K562 (cell line): Measurements from ENCODE around the gene KRT1. TPM values are rescaled to one million over a fixed set of nuclear protein-coding genes. Genes with fewer than 3 reads are reported as not detected.

ENCODE experiments used
- DMBX1 ChIP-seq: fragments of 250-450 bp; sonication (Bioruptor Pico); IDR thresholded peaks from 2 replicates; pipeline ENCODE4 v1.8.0; 2022; ENCODE audit warnings: inconsistent platforms, mild to moderate bottlenecking, moderate library complexity, borderline replicate concordance
- HDGF ChIP-seq: fragments of 450-650 bp; IDR thresholded peaks from 2 replicates; pipeline ENCODE4 v1.6.1; 2016
- KDM1A ChIP-seq, 2 experiments: fragments of 450-650 bp; IDR thresholded peaks; 2 replicates each; pipeline ENCODE4 v1.6.1; 2016; ENCODE audit warnings: mild to moderate bottlenecking in 2 of 2
- MTA1 ChIP-seq: fragments of 450-650 bp; IDR thresholded peaks from 2 replicates; pipeline ENCODE4 v1.6.1; 2017; ENCODE audit warnings: borderline replicate concordance
- NUFIP1 ChIP-seq: fragments of 450-650 bp; IDR thresholded peaks from 2 replicates; pipeline ENCODE4 v1.6.1; 2018; ENCODE audit not compliant: partially characterized antibody
- SMAD4 ChIP-seq: fragments of 250-450 bp; sonication (Bioruptor Pico); conservative IDR thresholded peaks from 2 replicates; pipeline ENCODE4 v1.8.0; 2021; ENCODE audit warnings: inconsistent platforms, mild to moderate bottlenecking, moderate library complexity
- TEAD4 ChIP-seq, 2 experiments: sonication (generic) in 1 of 2; formaldehyde crosslinking in 1 of 2; IDR thresholded peaks; 2 replicates each; pipeline versions ENCODE4 v1.6.1 to v1.8.0; 2012 to 2022; ENCODE audit warnings: borderline replicate concordance in 1 of 2, inconsistent platforms in 1 of 2, low read length in 1 of 2, mild to moderate bottlenecking in 1 of 2, missing genetic modification reagents in 1 of 2
- polyA plus RNA-seq, 8 experiments: library from polyadenylated mRNA; depleted of rRNA in 4 of 8; stranded (reverse) in 5 of 8; unstranded in 3 of 8; fragments of >200 nt; fragmentation: Nextera tagmentation in 2 of 8; fragmentation: Illumina TruSeq in 1 of 8; extraction: Ambion mirVana in 2 of 8; extraction: Trizol in 1 of 8; gene quantifications; 2 replicates each; pipeline versions ENCODE4 v1.2.1 to v1.2.3, GENCODE V29; 2011 to 2014; ENCODE audit warnings: inconsistent platforms in 1 of 8, missing spikeins in 1 of 8
- total RNA-seq, 7 experiments: library from RNA; depleted of rRNA in 6 of 7; stranded (reverse); fragments of >200 nt in 6 of 7; fragmentation: Illumina TruSeq in 2 of 7; extraction: Trizol in 2 of 7; gene quantifications; 2 replicates each; pipeline versions ENCODE4 v1.2.1 to v1.2.3, GENCODE V29; 2011 to 2021; ENCODE audit warnings: low replicate concordance in 1 of 7
- TF ChIP-seq, protein P1 (sequence below): fragments of 450-650 bp; conservative IDR thresholded peaks from 2 replicates; pipeline ENCODE4 v1.6.1; 2016; ENCODE audit warnings: missing genetic modification characterization, low read depth, mild to moderate bottlenecking, control low read depth, missing compliant biosample characterization
- TF ChIP-seq, protein P2 (sequence below): fragments of 450-650 bp; IDR thresholded peaks from 2 replicates; pipeline ENCODE4 v1.6.1; 2016; ENCODE audit warnings: mild to moderate bottlenecking
- TF ChIP-seq, protein P3 (sequence below): fragments of 450-650 bp; IDR thresholded peaks from 2 replicates; pipeline ENCODE4 v1.6.1; 2016; ENCODE audit warnings: low read depth, mild to moderate bottlenecking, moderate library complexity
- TF ChIP-seq, protein P4 (sequence below): fragments of 450-650 bp; formaldehyde crosslinking; IDR thresholded peaks from 2 replicates; pipeline ENCODE4 v1.4.0; 2020; ENCODE audit warnings: mild to moderate bottlenecking
- TF ChIP-seq, protein P5 (sequence below): fragments of 450-650 bp; IDR thresholded peaks from 2 replicates; pipeline ENCODE4 v1.6.1; 2016
- TF ChIP-seq, protein P6 (sequence below): fragments of 250-450 bp; sonication (Bioruptor Pico); IDR thresholded peaks from 2 replicates; pipeline ENCODE4 v1.4.0; 2020

Gene KRT1
- total and polyA plus RNA-seq, 9 of the 15 experiments (the other 6 are each of a cell fraction or from before 2014, with no cell fraction given), result 0.18 TPM; not detected in 8

DNA sequence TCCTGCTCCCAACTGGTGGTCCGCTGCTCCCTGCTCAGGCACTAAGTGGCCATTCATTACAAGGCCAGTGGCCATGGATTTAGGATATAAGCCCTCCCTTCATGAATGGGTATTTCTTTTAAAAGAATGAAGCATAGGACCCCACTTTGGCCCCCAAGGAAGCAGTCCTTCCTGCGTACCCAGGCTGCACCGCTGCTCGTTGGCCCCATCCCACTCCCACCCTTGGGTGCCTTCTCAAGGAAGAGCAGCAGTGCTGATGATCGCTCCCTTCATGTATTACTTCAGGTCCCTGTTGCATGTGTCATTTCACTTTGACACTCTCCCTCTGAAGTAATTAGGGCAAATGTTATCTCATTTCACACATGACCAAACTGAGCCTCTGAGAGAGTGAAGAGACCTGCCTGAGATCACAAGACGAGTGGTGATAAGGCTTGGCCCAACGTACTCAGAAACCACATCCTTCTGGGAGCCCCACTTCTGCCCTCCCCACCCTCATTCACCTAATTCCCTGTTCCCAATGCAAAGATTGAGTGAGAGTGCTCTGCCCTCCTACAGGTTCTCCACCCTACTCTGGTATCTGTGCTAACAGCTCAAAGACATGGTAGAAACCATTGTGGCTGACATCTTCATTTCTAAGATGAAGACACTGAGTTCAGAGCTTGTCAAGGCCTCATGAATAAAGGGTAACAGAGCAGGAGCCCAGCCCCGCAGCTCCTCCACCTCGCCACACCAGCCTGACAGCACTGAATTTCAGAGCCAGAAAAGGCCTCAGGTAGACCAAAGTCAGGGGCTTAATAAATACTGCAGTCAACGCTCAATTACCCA is 17.9 kb downstream of the KRT1 start (continued):
- TF ChIP-seq, protein P1, sequence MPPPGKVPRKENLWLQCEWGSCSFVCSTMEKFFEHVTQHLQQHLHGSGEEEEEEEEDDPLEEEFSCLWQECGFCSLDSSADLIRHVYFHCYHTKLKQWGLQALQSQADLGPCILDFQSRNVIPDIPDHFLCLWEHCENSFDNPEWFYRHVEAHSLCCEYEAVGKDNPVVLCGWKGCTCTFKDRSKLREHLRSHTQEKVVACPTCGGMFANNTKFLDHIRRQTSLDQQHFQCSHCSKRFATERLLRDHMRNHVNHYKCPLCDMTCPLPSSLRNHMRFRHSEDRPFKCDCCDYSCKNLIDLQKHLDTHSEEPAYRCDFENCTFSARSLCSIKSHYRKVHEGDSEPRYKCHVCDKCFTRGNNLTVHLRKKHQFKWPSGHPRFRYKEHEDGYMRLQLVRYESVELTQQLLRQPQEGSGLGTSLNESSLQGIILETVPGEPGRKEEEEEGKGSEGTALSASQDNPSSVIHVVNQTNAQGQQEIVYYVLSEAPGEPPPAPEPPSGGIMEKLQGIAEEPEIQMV (tag), result no peak
- TF ChIP-seq, protein P2, sequence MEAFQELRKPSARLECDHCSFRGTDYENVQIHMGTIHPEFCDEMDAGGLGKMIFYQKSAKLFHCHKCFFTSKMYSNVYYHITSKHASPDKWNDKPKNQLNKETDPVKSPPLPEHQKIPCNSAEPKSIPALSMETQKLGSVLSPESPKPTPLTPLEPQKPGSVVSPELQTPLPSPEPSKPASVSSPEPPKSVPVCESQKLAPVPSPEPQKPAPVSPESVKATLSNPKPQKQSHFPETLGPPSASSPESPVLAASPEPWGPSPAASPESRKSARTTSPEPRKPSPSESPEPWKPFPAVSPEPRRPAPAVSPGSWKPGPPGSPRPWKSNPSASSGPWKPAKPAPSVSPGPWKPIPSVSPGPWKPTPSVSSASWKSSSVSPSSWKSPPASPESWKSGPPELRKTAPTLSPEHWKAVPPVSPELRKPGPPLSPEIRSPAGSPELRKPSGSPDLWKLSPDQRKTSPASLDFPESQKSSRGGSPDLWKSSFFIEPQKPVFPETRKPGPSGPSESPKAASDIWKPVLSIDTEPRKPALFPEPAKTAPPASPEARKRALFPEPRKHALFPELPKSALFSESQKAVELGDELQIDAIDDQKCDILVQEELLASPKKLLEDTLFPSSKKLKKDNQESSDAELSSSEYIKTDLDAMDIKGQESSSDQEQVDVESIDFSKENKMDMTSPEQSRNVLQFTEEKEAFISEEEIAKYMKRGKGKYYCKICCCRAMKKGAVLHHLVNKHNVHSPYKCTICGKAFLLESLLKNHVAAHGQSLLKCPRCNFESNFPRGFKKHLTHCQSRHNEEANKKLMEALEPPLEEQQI, result peak; percentile 61; the same call in 1 of the 2 replicates
- TF ChIP-seq, protein P3, sequence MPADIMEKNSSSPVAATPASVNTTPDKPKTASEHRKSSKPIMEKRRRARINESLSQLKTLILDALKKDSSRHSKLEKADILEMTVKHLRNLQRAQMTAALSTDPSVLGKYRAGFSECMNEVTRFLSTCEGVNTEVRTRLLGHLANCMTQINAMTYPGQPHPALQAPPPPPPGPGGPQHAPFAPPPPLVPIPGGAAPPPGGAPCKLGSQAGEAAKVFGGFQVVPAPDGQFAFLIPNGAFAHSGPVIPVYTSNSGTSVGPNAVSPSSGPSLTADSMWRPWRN, result peak; percentile 96
- TF ChIP-seq KDM1A (IDR thresholded peaks at IDR 0.05), result peak; percentile 99
- peak; percentile 91 for TF ChIP-seq DMBX1 (CRISPR knock-in tag)
- no peak for TF ChIP-seq HDGF
- peak; percentile 84 for TF ChIP-seq MTA1
- TF ChIP-seq NUFIP1, result peak; percentile 84
- TF ChIP-seq TEAD4 (IDR thresholded peaks at IDR 0.05; ENCODE audit: low read length), result peak; percentile 99
- TF ChIP-seq TEAD4 (CRISPR knock-in tag; IDR thresholded peaks at IDR 0.05; ENCODE audit: borderline replicate concordance), result no peak
- TF ChIP-seq SMAD4 (CRISPR knock-in tag), result peak; percentile 93
- TF ChIP-seq, protein P4, sequence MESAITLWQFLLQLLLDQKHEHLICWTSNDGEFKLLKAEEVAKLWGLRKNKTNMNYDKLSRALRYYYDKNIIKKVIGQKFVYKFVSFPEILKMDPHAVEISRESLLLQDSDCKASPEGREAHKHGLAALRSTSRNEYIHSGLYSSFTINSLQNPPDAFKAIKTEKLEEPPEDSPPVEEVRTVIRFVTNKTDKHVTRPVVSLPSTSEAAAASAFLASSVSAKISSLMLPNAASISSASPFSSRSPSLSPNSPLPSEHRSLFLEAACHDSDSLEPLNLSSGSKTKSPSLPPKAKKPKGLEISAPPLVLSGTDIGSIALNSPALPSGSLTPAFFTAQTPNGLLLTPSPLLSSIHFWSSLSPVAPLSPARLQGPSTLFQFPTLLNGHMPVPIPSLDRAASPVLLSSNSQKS (CRISPR knock-in tag), result peak; percentile 25; the same call in 1 of the 2 replicates
- TF ChIP-seq, protein P5, sequence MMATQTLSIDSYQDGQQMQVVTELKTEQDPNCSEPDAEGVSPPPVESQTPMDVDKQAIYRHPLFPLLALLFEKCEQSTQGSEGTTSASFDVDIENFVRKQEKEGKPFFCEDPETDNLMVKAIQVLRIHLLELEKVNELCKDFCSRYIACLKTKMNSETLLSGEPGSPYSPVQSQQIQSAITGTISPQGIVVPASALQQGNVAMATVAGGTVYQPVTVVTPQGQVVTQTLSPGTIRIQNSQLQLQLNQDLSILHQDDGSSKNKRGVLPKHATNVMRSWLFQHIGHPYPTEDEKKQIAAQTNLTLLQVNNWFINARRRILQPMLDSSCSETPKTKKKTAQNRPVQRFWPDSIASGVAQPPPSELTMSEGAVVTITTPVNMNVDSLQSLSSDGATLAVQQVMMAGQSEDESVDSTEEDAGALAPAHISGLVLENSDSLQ, result peak; percentile 88
- TF ChIP-seq, protein P6, sequence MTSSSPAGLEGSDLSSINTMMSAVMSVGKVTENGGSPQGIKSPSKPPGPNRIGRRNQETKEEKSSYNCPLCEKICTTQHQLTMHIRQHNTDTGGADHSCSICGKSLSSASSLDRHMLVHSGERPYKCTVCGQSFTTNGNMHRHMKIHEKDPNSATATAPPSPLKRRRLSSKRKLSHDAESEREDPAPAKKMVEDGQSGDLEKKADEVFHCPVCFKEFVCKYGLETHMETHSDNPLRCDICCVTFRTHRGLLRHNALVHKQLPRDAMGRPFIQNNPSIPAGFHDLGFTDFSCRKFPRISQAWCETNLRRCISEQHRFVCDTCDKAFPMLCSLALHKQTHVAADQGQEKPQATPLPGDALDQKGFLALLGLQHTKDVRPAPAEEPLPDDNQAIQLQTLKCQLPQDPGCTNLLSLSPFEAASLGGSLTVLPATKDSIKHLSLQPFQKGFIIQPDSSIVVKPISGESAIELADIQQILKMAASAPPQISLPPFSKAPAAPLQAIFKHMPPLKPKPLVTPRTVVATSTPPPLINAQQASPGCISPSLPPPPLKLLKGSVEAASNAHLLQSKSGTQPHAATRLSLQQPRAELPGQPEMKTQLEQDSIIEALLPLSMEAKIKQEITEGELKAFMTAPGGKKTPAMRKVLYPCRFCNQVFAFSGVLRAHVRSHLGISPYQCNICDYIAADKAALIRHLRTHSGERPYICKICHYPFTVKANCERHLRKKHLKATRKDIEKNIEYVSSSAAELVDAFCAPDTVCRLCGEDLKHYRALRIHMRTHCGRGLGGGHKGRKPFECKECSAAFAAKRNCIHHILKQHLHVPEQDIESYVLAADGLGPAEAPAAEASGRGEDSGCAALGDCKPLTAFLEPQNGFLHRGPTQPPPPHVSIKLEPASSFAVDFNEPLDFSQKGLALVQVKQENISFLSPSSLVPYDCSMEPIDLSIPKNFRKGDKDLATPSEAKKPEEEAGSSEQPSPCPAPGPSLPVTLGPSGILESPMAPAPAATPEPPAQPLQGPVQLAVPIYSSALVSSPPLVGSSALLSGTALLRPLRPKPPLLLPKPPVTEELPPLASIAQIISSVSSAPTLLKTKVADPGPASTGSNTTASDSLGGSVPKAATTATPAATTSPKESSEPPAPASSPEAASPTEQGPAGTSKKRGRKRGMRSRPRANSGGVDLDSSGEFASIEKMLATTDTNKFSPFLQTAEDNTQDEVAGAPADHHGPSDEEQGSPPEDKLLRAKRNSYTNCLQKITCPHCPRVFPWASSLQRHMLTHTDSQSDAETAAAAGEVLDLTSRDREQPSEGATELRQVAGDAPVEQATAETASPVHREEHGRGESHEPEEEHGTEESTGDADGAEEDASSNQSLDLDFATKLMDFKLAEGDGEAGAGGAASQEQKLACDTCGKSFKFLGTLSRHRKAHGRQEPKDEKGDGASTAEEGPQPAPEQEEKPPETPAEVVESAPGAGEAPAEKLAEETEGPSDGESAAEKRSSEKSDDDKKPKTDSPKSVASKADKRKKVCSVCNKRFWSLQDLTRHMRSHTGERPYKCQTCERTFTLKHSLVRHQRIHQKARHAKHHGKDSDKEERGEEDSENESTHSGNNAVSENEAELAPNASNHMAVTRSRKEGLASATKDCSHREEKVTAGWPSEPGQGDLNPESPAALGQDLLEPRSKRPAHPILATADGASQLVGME, result 0 out of 2 replicates have a peak, but pooled peaks have one; percentile 30
